Measurements from ENCODE around the gene SENP5.

The SENP5 gene

DNA sequence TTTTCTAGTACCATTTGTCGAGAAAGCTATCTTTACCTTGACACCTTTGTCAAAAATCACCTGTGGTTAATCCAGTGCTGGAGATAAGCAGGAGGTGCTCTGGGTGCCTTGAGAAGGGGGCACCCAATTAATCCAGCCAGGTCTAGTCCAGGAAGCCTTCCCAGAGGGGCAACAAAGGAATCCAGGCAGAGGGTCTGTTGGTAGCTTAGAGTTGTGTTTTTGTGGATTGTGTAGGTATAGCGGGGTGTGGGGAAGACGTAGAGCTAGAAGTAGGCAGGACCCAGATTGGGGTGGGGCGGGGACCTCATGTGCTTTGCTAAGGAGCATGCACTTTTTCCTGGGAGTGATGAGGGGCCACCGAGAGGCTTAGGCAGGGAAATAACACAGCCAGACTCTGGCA, 106.9 kb downstream of the SENP5 start:
- H3K27ac ChIP-seq (ENCODE audit: low read length), result no peak overlapping the region
- peaks cover 20% of the 10 kb centered on the region for H3K27me3 ChIP-seq (ENCODE audit: insufficient read depth, low read length)
- H3K4me1 ChIP-seq (ENCODE audit: insufficient read depth, low read length), result no peaks in the 10 kb centered on the region
- no peak overlapping the region for H3K9ac ChIP-seq (ENCODE audit: low read depth, low read length)
- no peaks in the 10 kb centered on the region for H3K36me3 ChIP-seq (ENCODE audit: insufficient read depth, low read depth, low read length)
- H3K4me3 ChIP-seq (ENCODE audit: low read length), result no peak overlapping the region
- H3K9me3 ChIP-seq (ENCODE audit: insufficient read depth, low read depth, low read length), result peaks cover 5% of the 10 kb centered on the region

GRCh38 chr3:196975349-196975748, 107.6 kb downstream of the SENP5 start:
- peaks cover 14% of the 10 kb centered on the region for H3K27me3 ChIP-seq (ENCODE audit: insufficient read depth, low read length)
- H3K9ac ChIP-seq (ENCODE audit: low read depth, low read length), result no peak overlapping the region
- no peak overlapping the region for H3K27ac ChIP-seq (ENCODE audit: low read length)
- no peak overlapping the region for H3K4me3 ChIP-seq (ENCODE audit: low read length)
- H3K4me1 ChIP-seq (ENCODE audit: insufficient read depth, low read length), result no peaks in the 10 kb centered on the region
- H3K36me3 ChIP-seq (ENCODE audit: insufficient read depth, low read depth, low read length), result no peaks in the 10 kb centered on the region
- H3K9me3 ChIP-seq (ENCODE audit: insufficient read depth, low read depth, low read length), result peaks cover 5% of the 10 kb centered on the region

GRCh38 chr3:196976941-196977340, 109.2 kb downstream of the SENP5 start:
- Histone ChIP-seq H3K4me1 (ENCODE audit: insufficient read depth, low read length) (no peaks in the 10 kb centered on the region), H3K4me3 (ENCODE audit: low read length) (no peak overlapping the region), H3K27me3 (ENCODE audit: insufficient read depth, low read length) (no peaks in the 10 kb centered on the region; the same call in 1 of the 2 replicates)

GRCh38 chr3:196979545-196979944, 111.8 kb downstream of the SENP5 start:
- no peaks in the 10 kb centered on the region for H3K9me3 ChIP-seq (ENCODE audit: insufficient read depth, low read depth, low read length)
- H3K9ac ChIP-seq (ENCODE audit: low read depth, low read length), result no peak overlapping the region
- H3K4me3 ChIP-seq (ENCODE audit: low read length), result no peak overlapping the region
- H3K27ac ChIP-seq (ENCODE audit: low read length), result no peak overlapping the region
- no peaks in the 10 kb centered on the region; the same call in 1 of the 2 replicates for H3K27me3 ChIP-seq (ENCODE audit: insufficient read depth, low read length)
- no peaks in the 10 kb centered on the region for H3K36me3 ChIP-seq (ENCODE audit: insufficient read depth, low read depth, low read length)
- H3K4me1 ChIP-seq (ENCODE audit: insufficient read depth, low read length), result no peaks in the 10 kb centered on the region

More at GRCh38 chr3:196976941-196977340, 109.2 kb downstream of the SENP5 start:
- no peaks in the 10 kb centered on the region for H3K36me3 ChIP-seq (ENCODE audit: insufficient read depth, low read depth, low read length)
- H3K9me3 ChIP-seq (ENCODE audit: insufficient read depth, low read depth, low read length), result no peaks in the 10 kb centered on the region; the same call in 1 of the 2 replicates
- H3K9ac ChIP-seq (ENCODE audit: low read depth, low read length), result no peak overlapping the region
- H3K27ac ChIP-seq (ENCODE audit: low read length), result no peak overlapping the region

DNA sequence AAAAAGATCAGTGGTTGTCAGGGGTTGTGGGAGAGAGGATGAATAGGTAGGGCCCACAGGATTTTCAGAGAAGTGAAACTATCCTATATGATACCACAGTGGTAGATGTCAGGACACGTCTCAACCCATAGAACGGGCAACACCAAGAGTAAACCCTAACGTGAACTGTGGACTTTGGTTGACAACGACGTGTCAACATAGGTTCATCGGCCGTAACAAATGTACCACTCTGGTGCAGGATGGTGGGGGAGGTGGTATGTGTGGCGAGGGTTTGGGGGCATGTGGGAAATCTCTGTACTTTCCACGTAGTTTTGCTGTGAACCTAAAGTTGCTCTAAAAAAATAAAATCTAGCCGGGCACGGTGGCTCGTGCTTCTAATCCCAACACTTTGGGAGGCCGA, 113.9 kb downstream of the SENP5 start:
- Histone ChIP-seq H3K9me3 (ENCODE audit: insufficient read depth, low read depth, low read length) (no peaks in the 10 kb centered on the region), H3K27ac (ENCODE audit: low read length) (no peak overlapping the region), H3K9ac (ENCODE audit: low read depth, low read length) (no peak overlapping the region), H3K4me3 (ENCODE audit: low read length) (no peak overlapping the region), H3K4me1 (ENCODE audit: insufficient read depth, low read length) (no peaks in the 10 kb centered on the region), H3K36me3 (ENCODE audit: insufficient read depth, low read depth, low read length) (no peaks in the 10 kb centered on the region), H3K27me3 (ENCODE audit: insufficient read depth, low read length) (no peaks in the 10 kb centered on the region; the same call in 1 of the 2 replicates)

DNA sequence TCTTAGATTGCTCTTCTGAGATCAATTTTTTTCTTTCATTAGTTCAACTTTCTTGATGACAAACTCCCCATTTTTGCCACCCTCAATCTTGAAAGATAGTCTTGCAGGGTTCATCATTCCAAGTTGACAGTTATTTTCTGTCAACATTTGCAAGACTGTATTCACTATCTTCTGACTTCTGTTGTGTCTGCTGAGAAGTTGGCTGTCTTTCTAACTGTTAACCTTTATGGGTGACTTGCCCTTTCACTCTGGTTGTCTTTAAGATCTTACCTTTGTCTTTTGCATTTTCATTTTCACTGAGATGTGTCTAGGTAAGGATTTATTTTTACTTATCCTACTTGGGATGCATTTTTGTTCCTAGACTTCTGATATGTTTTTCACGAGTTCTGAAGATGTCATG, 115.5 kb downstream of the SENP5 start:
- Histone ChIP-seq H3K9ac (ENCODE audit: low read depth, low read length) (no peak overlapping the region), H3K27ac (ENCODE audit: low read length) (no peak overlapping the region), H3K4me3 (ENCODE audit: low read length) (no peak overlapping the region), H3K36me3 (ENCODE audit: insufficient read depth, low read depth, low read length) (no peaks in the 10 kb centered on the region), H3K4me1 (ENCODE audit: insufficient read depth, low read length) (no peaks in the 10 kb centered on the region), H3K9me3 (ENCODE audit: insufficient read depth, low read depth, low read length) (no peaks in the 10 kb centered on the region), H3K27me3 (ENCODE audit: insufficient read depth, low read length) (no peaks in the 10 kb centered on the region)

All from iPS-20b (cell line).